ENCODE results near the gene CRYL1.

The CRYL1 gene

GRCh38 chr13:20426766-20427448 is 98.8 kb downstream of the CRYL1 start:
- DNase-seq = peak in 1 of 56 donors; percentile 34

- no peak for DNase-seq
These were observed 99.8 kb downstream of the CRYL1 start for GRCh38 chr13:20425819-20426219.

GRCh38 chr13:20424949-20425348 is 100.7 kb downstream of the CRYL1 start:
- DNase-seq = no peak

GRCh38 chr13:20424559-20424852 is 101.2 kb downstream of the CRYL1 start:
- DNase-seq = no peak

GRCh38 chr13:20422362-20422761 is 103.3 kb downstream of the CRYL1 start:
- DNase-seq = no peak

- no peak for DNase-seq
These were observed 104.7 kb downstream of the CRYL1 start for GRCh38 chr13:20420938-20421337.

- no peak for DNase-seq
These were observed 106.7 kb downstream of the CRYL1 start for GRCh38 chr13:20418953-20419352.

GRCh38 chr13:20416223-20416745 is 109.4 kb downstream of the CRYL1 start:
- DNase-seq = no peak

GRCh38 chr13:20415694-20416107 is 110.0 kb downstream of the CRYL1 start:
- no peak for DNase-seq

GRCh38 chr13:20415306-20415679 is 110.4 kb downstream of the CRYL1 start:
- no peak for DNase-seq

- DNase-seq = no peak
These were observed 110.9 kb downstream of the CRYL1 start for GRCh38 chr13:20414546-20415305.

- no peak for DNase-seq
These were observed 112.8 kb downstream of the CRYL1 start for GRCh38 chr13:20412691-20413355.

GRCh38 chr13:20411638-20412342 is 113.9 kb downstream of the CRYL1 start:
- no peak for DNase-seq

- DNase-seq = no peak
These were observed 114.9 kb downstream of the CRYL1 start for GRCh38 chr13:20410726-20411125.

- DNase-seq = no peak
These were observed 117.5 kb downstream of the CRYL1 start for GRCh38 chr13:20408181-20408580.

GRCh38 chr13:20407759-20408158 is 117.9 kb downstream of the CRYL1 start:
- no peak for DNase-seq

- no peak for DNase-seq
These were observed 120.0 kb downstream of the CRYL1 start for GRCh38 chr13:20405691-20406090.

GRCh38 chr13:20404488-20405222 is 121.0 kb downstream of the CRYL1 start:
- DNase-seq = no peak

- no peak for DNase-seq
These were observed 121.8 kb downstream of the CRYL1 start for GRCh38 chr13:20403826-20404225.

GRCh38 chr13:20402881-20403280 is 122.8 kb downstream of the CRYL1 start:
- DNase-seq = no peak

All from amygdala (tissue), 56 donors.